ENCODE measurements around the gene GFOD1.

GRCh38 chr6:13358511-13358910 lies 128.9 kb downstream of the GFOD1 start:
- no peak for TF ChIP-seq CTCF (IDR thresholded peaks at IDR 0.05)
- no peak for TF ChIP-seq POLR2A (IDR thresholded peaks at IDR 0.05)
